ENCODE data around the gene CDH13.

GRCh38 chr16:83624429-83625120 is 997.8 kb downstream of the CDH13 start:
- TF ChIP-seq CTCF (IDR thresholded peaks at IDR 0.05) (no peak), POLR2AphosphoS5 (IDR thresholded peaks at IDR 0.05) (no peak)
